ENCODE data around the gene TMEM100.

- TF ChIP-seq CTCF (conservative IDR thresholded peaks at IDR 0.05; ENCODE audit: low read length) (no peak), EZH2phosphoT487 (IDR thresholded peaks at IDR 0.05; ENCODE audit: borderline replicate concordance) (no peak)
These were observed 49.8 kb downstream of the TMEM100 start for GRCh38 chr17:55672585-55673501.

Data from Loucy (cell line).